Adrenal gland (tissue), 12 donors: ENCODE measurements around the gene SCAF8. TPM values are rescaled to one million over a fixed set of nuclear protein-coding genes. Genes with fewer than 3 reads are reported as not detected.

ENCODE experiments used
- DNase-seq, 7 donors: peaks; one replicate each; pipeline ENCODE4 v3.0.0-alpha.2; 2019 to 2020
- H3K27ac ChIP-seq, 5 donors: fragments of 200-600 bp; sonication (generic) in 4 of 5; 1 replicate in 3 of 5; 2 replicates in 2 of 5; pipeline versions ENCODE4 v1.5.1 to v1.8.0; 2016 to 2020; ENCODE audit warnings: mild to moderate bottlenecking in 1 of 5
- H3K27me3 ChIP-seq: fragments of 200-600 bp; 2 replicates; pipeline ENCODE4 v1.8.0; 2021
- H3K36me3 ChIP-seq, 2 donors: fragments of 200-600 bp; replicated peaks in 1 of 2; 1 replicate in 1 of 2; 2 replicates in 1 of 2; pipeline versions ENCODE4 v1.5.1 to v1.8.0; 2018 to 2022
- H3K4me1 ChIP-seq, 2 donors: fragments of 200-600 bp; replicated peaks in 1 of 2; 1 replicate in 1 of 2; 2 replicates in 1 of 2; pipeline versions ENCODE4 v1.5.1 to v1.8.0; 2018 to 2021
- H3K4me3 ChIP-seq, 4 donors: fragments of 200-600 bp; sonication (generic) in 3 of 4; one replicate each; pipeline ENCODE4 v1.5.1; 2016 to 2018
- H3K9me3 ChIP-seq, 3 donors: fragments of 200-600 bp; sonication (generic) in 1 of 3; replicated peaks in 1 of 3; 1 replicate in 2 of 3; 2 replicates in 1 of 3; pipeline versions ENCODE4 v1.5.1 to v1.8.0; 2016 to 2021
- CTCF ChIP-seq, 6 experiments: fragments of 450-650 bp in 4 of 6; fragments of 200-600 bp in 2 of 6; sonication (generic) in 1 of 6; IDR thresholded peaks; 1 replicate in 5 of 6; 2 replicates in 1 of 6; pipeline versions ENCODE4 v1.5.1 to v1.8.0; 2016 to 2021; ENCODE audit warnings: antibody characterized with exemption in 6 of 6, mild to moderate bottlenecking in 2 of 6, moderate library complexity in 1 of 6
- POLR2A ChIP-seq, 2 donors: fragments of 450-650 bp; IDR thresholded peaks; one replicate each; pipeline ENCODE4 v1.6.1; 2017; ENCODE audit warnings: antibody characterized with exemption in 2 of 2, mild to moderate bottlenecking in 2 of 2, moderate library complexity in 1 of 2
- WGBS, 4 donors: extraction: QIAGEN DNeasy Blood & Tissue Kit in 2 of 4; methylation state at CpG; one replicate each; pipeline versions ENCODE4 v1.1.5 to v1.1.7; 2013 to 2017; 5-methylcytosine and 5-hydroxymethylcytosine counted together
- intact Hi-C, 2 donors: fragments of 100-400 bp; cut with DNase I; formaldehyde crosslinking; loops; one replicate each; pipeline versions ENCODE4 v1.14.1 to v1.15.0; 2022 to 2023
- polyA plus RNA-seq, 3 donors: library from polyadenylated mRNA; stranded (reverse); fragments of 200-250 nt in 2 of 3; fragments of 350-450 nt in 1 of 3; fragmentation: Illumina TruSeq in 1 of 3; extraction: RNeasy Lipid Tissue Mini Kit (QIAGEN cat#74804) in 1 of 3; gene quantifications; one replicate each; pipeline ENCODE4 v1.2.3, GENCODE V29; 2013 to 2014
- total RNA-seq, 9 donors: library from RNA; depleted of rRNA in 4 of 9; stranded (reverse); fragments of >200 nt in 4 of 9; fragments of 120-200 nt in 1 of 9; fragmentation: NEBNext Ultra II Directional in 1 of 9; extraction: Animal tissue kit (Norgen Biotek cat#: 25700) in 1 of 9; gene quantifications; one replicate each; pipeline versions ENCODE4 v1.1.0 to v1.2.4, GENCODE V29; 2013 to 2023
- donor health status: healthy with polysubstance abuse.
- donor health status: Bipolar disorder and iron deficiency.
- donor health status: DM: yes; HTN: yes; CAD: no.
- donor health status: DM: no; HTN: no; CAD: no.
- donor health status: DM: no; HTN: no; CAD: no.
- donor health status: DM: yes; HTN: yes; CAD: no.

The SCAF8 gene
- total and polyA plus RNA-seq, 12 donors: 13.9 to 41.5 (median 34.8) TPM

- Histone ChIP-seq H3K27ac (peak overlapping the region in 1 of 5 donors; percentile 31), H3K36me3 (peaks cover 0 to 15% of the 10 kb centered on the region in 2 donors), H3K9me3 (no peaks in the 10 kb centered on the region), H3K4me1 (peaks cover 0 to 15% of the 10 kb centered on the region in 2 donors), H3K4me3 (no peak overlapping the region), H3K27me3 (no peaks in the 10 kb centered on the region)
- 61 to 74% (median 69%) methylated on average over 4 of the region's 4 CpGs for WGBS, 4 donors
- no peak for DNase-seq
- TF ChIP-seq POLR2A (IDR thresholded peaks at IDR 0.05): no peak
- TF ChIP-seq CTCF (IDR thresholded peaks at IDR 0.05): no peak
- intact Hi-C loops: no loop called here
Observed at GRCh38 chr6:154792325-154792724, 59.1 kb downstream of the SCAF8 start.

- WGBS, 4 donors: 91 to 100% (median 98%) methylated on average over 3 of the region's 3 CpGs
- no peak overlapping the region for H3K27ac ChIP-seq
- no peak for DNase-seq
- intact Hi-C loops: no loop called here
- peaks cover 0 to 15% of the 10 kb centered on the region in 2 donors for H3K36me3 ChIP-seq
- TF ChIP-seq POLR2A (IDR thresholded peaks at IDR 0.05): no peak
- no peaks in the 10 kb centered on the region for H3K27me3 ChIP-seq
- no peaks in the 10 kb centered on the region for H3K9me3 ChIP-seq
- H3K4me1 ChIP-seq: peaks cover 0 to 15% of the 10 kb centered on the region in 2 donors
- no peak overlapping the region for H3K4me3 ChIP-seq
Observed at GRCh38 chr6:154792761-154793160, 59.5 kb downstream of the SCAF8 start.

- WGBS, 4 donors: 94 to 98% (median 96%) methylated on average over 3 of the region's 3 CpGs
- TF ChIP-seq POLR2A (IDR thresholded peaks at IDR 0.05) (no peak), CTCF (IDR thresholded peaks at IDR 0.05) (no peak)
- peaks cover 0 to 15% of the 10 kb centered on the region in 2 donors for H3K36me3 ChIP-seq
- H3K27me3 ChIP-seq: no peaks in the 10 kb centered on the region
- DNase-seq: no peak
- no peaks in the 10 kb centered on the region for H3K9me3 ChIP-seq
- H3K4me1 ChIP-seq: peaks cover 0 to 10% of the 10 kb centered on the region in 2 donors
- no peak overlapping the region for H3K27ac ChIP-seq
- no peak overlapping the region for H3K4me3 ChIP-seq
- intact Hi-C loops: no loop called here
Observed at GRCh38 chr6:154796484-154796883, 63.3 kb downstream of the SCAF8 start.

GRCh38 chr6:154797857-154798256 lies 64.6 kb downstream of the SCAF8 start:
- Histone ChIP-seq H3K36me3 (peaks cover 0 to 23% of the 10 kb centered on the region in 2 donors), H3K9me3 (no peaks in the 10 kb centered on the region), H3K27ac (no peak overlapping the region), H3K27me3 (no peaks in the 10 kb centered on the region), H3K4me3 (no peak overlapping the region), H3K4me1 (no peaks in the 10 kb centered on the region)
- no peak for TF ChIP-seq CTCF (IDR thresholded peaks at IDR 0.05)
- no peak for TF ChIP-seq POLR2A (IDR thresholded peaks at IDR 0.05)
- intact Hi-C loops: no loop called here
- 96 to 98% (median 97%) methylated on average over 3 of the region's 3 CpGs for WGBS, 4 donors
- DNase-seq: no peak

- no peaks in the 10 kb centered on the region for H3K27me3 ChIP-seq
- TF ChIP-seq CTCF (IDR thresholded peaks at IDR 0.05): no peak
- TF ChIP-seq POLR2A (IDR thresholded peaks at IDR 0.05): no peak
- intact Hi-C loops: loop anchor here in 1 of 2 donors (10.0 kb wide), 1 partner anchor 66 kb away; the partner anchor contains the start of gene SCAF8
- H3K4me3 ChIP-seq: no peak overlapping the region
- no peak for DNase-seq
- no peaks in the 10 kb centered on the region for H3K4me1 ChIP-seq
- no peak overlapping the region for H3K27ac ChIP-seq
- peaks cover 0 to 14% of the 10 kb centered on the region in 2 donors for H3K36me3 ChIP-seq
- H3K9me3 ChIP-seq: no peaks in the 10 kb centered on the region
Observed at GRCh38 chr6:154800338-154800737, 67.1 kb downstream of the SCAF8 start.
